ENCODE measurements around the gene NOS1AP.

DNA sequence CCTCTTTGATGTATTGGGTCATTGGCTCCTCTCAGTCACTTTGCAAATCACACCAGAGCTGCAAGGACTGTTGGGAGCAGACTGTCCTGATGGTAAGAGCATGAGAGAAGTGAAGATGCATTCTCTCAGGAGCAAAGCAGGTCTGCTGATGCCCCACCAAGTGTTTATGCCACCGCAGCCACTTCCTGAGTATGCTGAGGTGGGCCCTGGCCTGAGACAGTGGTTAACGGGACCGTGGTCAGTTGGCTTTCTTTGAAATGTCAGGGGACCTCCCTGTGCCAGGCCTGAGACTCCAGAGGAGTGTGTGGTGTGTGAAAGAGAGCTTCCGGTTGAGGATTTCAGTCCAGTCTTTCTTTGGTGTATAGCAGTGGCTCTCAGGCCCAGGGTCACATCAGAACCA, 227.7 kb downstream of the NOS1AP start:
- TF ChIP-seq YY1 (IDR thresholded peaks at IDR 0.05; ENCODE audit: insufficient read depth, insufficient read length) (no peak), ZNF274 (IDR thresholded peaks at IDR 0.05; ENCODE audit: low read depth, low read length) (no peak), SUZ12 (IDR thresholded peaks at IDR 0.05; ENCODE audit: extremely low read depth, insufficient read depth, insufficient read length) (no peak)
